ENCODE data around the gene PPT2. TPM values are rescaled to one million over a fixed set of nuclear protein-coding genes. Genes with fewer than 3 reads are reported as not detected.
"Not testable (repeated sequence)": the region's sequence is repeated elsewhere in the genome, so short reads cannot be mapped to it uniquely, and the experiment has no call there.

The PPT2 gene
- total RNA-seq, 6 donors from 2014 or later: 7.0 to 64.8 (median 16.8) TPM

GRCh38 chr6:32208996-32209395, 55.1 kb downstream of the PPT2 start:
- no peak for ATAC-seq (ENCODE audit: low FRiP score in 2 of 2)
- Histone ChIP-seq H3K4me3 (no peak overlapping the region), H3K36me3 (peaks cover 0 to 38% (median 5%) of the 10 kb centered on the region in 4 donors), H3K4me1 (no peaks in the 10 kb centered on the region), H3K27ac (no peak overlapping the region), H3K9me3 (no peaks in the 10 kb centered on the region), H3K27me3 (no peaks in the 10 kb centered on the region)
- WGBS, 2 donors: 89 to 92% methylated on average over 1 of the region's 1 CpG
- TF ChIP-seq CTCF (IDR thresholded peaks at IDR 0.05) (no peak), POLR2AphosphoS5 (IDR thresholded peaks at IDR 0.05) (no peak), POLR2A (IDR thresholded peaks at IDR 0.05) (no peak), EP300 (IDR thresholded peaks at IDR 0.05) (no peak)
- no peak for DNase-seq

- peaks cover 0 to 41% (median 8%) of the 10 kb centered on the region in 4 donors for H3K36me3 ChIP-seq
- DNase-seq (no peak), ATAC-seq (ENCODE audit: low FRiP score in 2 of 2) (no peak)
- H3K27ac ChIP-seq: no peak overlapping the region
- H3K4me3 ChIP-seq: no peak overlapping the region
- no peaks in the 10 kb centered on the region for H3K9me3 ChIP-seq
- no peaks in the 10 kb centered on the region for H3K27me3 ChIP-seq
- H3K4me1 ChIP-seq: no peaks in the 10 kb centered on the region
- TF ChIP-seq POLR2A (IDR thresholded peaks at IDR 0.05): no peak
- no peak for TF ChIP-seq CTCF (IDR thresholded peaks at IDR 0.05)
- TF ChIP-seq POLR2AphosphoS5 (IDR thresholded peaks at IDR 0.05): no peak
- no peak for TF ChIP-seq EP300 (IDR thresholded peaks at IDR 0.05)
- 86 to 87% methylated on average over 5 of the region's 5 CpGs for WGBS, 2 donors
These were observed 56.3 kb downstream of the PPT2 start for GRCh38 chr6:32210191-32210601.

GRCh38 chr6:32211432-32211831, 57.5 kb downstream of the PPT2 start:
- peaks cover 0 to 48% (median 8%) of the 10 kb centered on the region in 4 donors for H3K36me3 ChIP-seq
- DNase-seq; ATAC-seq (ENCODE audit: low FRiP score in 2 of 2); H3K27me3 ChIP-seq; H3K4me3 ChIP-seq; H3K9me3 ChIP-seq; H3K27ac ChIP-seq; H3K4me1 ChIP-seq: not testable (repeated sequence)
- WGBS, 2 donors: 79 to 85% methylated on average over 4 of the region's 4 CpGs

- ATAC-seq (ENCODE audit: low FRiP score in 2 of 2): no peak
- H3K9me3 ChIP-seq: no peaks in the 10 kb centered on the region
These were observed 58.3 kb downstream of the PPT2 start for GRCh38 chr6:32212076-32212760.

More at GRCh38 chr6:32212076-32212760, 58.3 kb downstream of the PPT2 start:
- Histone ChIP-seq H3K4me1 (no peaks in the 10 kb centered on the region), H3K4me3 (no peak overlapping the region), H3K27me3 (no peaks in the 10 kb centered on the region), H3K36me3 (peaks cover 0 to 56% (median 8%) of the 10 kb centered on the region in 4 donors), H3K27ac (peak overlapping the region in 1 of 4 donors; percentile 48)
- DNase-seq: no peak
- TF ChIP-seq EP300 (IDR thresholded peaks at IDR 0.05) (no peak), POLR2A (IDR thresholded peaks at IDR 0.05) (no peak), CTCF (IDR thresholded peaks at IDR 0.05) (no peak), POLR2AphosphoS5 (IDR thresholded peaks at IDR 0.05) (no peak)
- 73 to 83% methylated on average over 12 of the region's 12 CpGs for WGBS, 2 donors

Small RNA genes lying within 50 kb of the gene (small RNA-seq; reads per million reads assigned to genes)
- gene AL662884.1 (0 reads per million in 4 donors), gene MIR6833 (0 reads per million in 4 donors)

Other genes with a start within 250 kb of the PPT2 start
- 100 to 1,000 TPM; 119 to 322 (median 233) TPM for gene C2, start 226.4 kb upstream of the PPT2 start, total RNA-seq
- 100 to 1,000 TPM in 1 of 6 donors, 10 to 100 TPM in 5; 15.0 to 199 (median 58.1) TPM for gene CFB, start 208.0 kb upstream of the PPT2 start, total RNA-seq
- gene NELFE, start 195.2 kb upstream of the PPT2 start, total RNA-seq: 10 to 100 TPM; 42.8 to 84.2 (median 63.0) TPM
- 100 to 1,000 TPM in 1 of 6 donors, 10 to 100 TPM in 5; 27.7 to 172 (median 58.6) TPM for gene SKIC2, start 195.0 kb upstream of the PPT2 start, total RNA-seq
- gene DXO, start 182.0 kb upstream of the PPT2 start, total RNA-seq: 10 to 100 TPM; 14.1 to 40.9 (median 19.3) TPM
- gene C4A, start 172.1 kb upstream of the PPT2 start, total RNA-seq: 100 to 1,000 TPM in 4 of 6 donors, 10 to 100 TPM in 2; 89.8 to 217 (median 139) TPM
- gene C4B, start 139.3 kb upstream of the PPT2 start, total RNA-seq: 100 to 1,000 TPM in 3 of 6 donors, 10 to 100 TPM in 3; 85.7 to 193 (median 97.7) TPM
- gene CYP21A2, start 115.7 kb upstream of the PPT2 start, total RNA-seq: 1 to 10 TPM in 5 of 6 donors, under 1 TPM in 1; 0.30 to 2.3 (median 1.2) TPM
- 100 to 1,000 TPM in 4 of 6 donors, 10 to 100 TPM in 2; 58.1 to 206 (median 151) TPM for gene TNXB, start 44.8 kb upstream of the PPT2 start, total RNA-seq
- gene ATF6B, start 25.9 kb upstream of the PPT2 start, total RNA-seq: 100 to 1,000 TPM in 3 of 6 donors, 10 to 100 TPM in 3; 35.3 to 230 (median 95.8) TPM
- gene FKBPL, start 23.9 kb upstream of the PPT2 start, total RNA-seq: 1 to 10 TPM in 5 of 6 donors, not detected in 1; 1.4 to 5.6 (median 4.6) TPM
- 1 to 10 TPM in 2 of 6 donors, under 1 TPM in 3, not detected in 1; 0.69 to 6.3 (median 0.98) TPM for gene PRRT1, start 2.2 kb upstream of the PPT2 start, total RNA-seq
- 10 to 100 TPM in 2 of 6 donors, 1 to 10 TPM in 4; 6.1 to 37.7 (median 9.6) TPM for gene EGFL8, start 10.5 kb downstream of the PPT2 start, total RNA-seq
- 10 to 100 TPM; 25.9 to 54.5 (median 32.6) TPM for gene AGPAT1, start 21.9 kb downstream of the PPT2 start, total RNA-seq
- gene RNF5, start 24.3 kb downstream of the PPT2 start, total RNA-seq: 10 to 100 TPM; 23.0 to 73.6 (median 59.1) TPM
- gene AGER, start 30.1 kb downstream of the PPT2 start, total RNA-seq: 1,000 to 10,000 TPM in 5 of 6 donors, 100 to 1,000 TPM in 1; 543 to 2,806 (median 1,294) TPM
- 100 to 1,000 TPM in 1 of 6 donors, 10 to 100 TPM in 5; 78.6 to 147 (median 93.4) TPM for gene PBX2, start 36.1 kb downstream of the PPT2 start, total RNA-seq
- gene GPSM3, start 38.5 kb downstream of the PPT2 start, total RNA-seq: 10 to 100 TPM; 18.9 to 80.4 (median 30.6) TPM
- 100 to 1,000 TPM in 2 of 6 donors, 10 to 100 TPM in 4; 27.0 to 139 (median 65.1) TPM for gene NOTCH4, start 69.9 kb downstream of the PPT2 start, total RNA-seq
- not detected for gene TSBP1, start 217.8 kb downstream of the PPT2 start, total RNA-seq